ACC112 (cell line): ENCODE data around the gene CCR9.

Experiments
- H2AFZ ChIP-seq: fragments of 200-600 bp; sonication (generic); one replicate; pipeline ENCODE4 v1.6.0; 2017; ENCODE audit warnings: antibody characterized with exemption, low read length; ENCODE audit not compliant: unreplicated experiment
- H3K27ac ChIP-seq: fragments of 200-600 bp; sonication (generic); 2 replicates; pipeline ENCODE4 v1.5.1; 2014; ENCODE audit warnings: low read depth, mild to moderate bottlenecking, antibody characterized with exemption, low read length, moderate library complexity
- H3K27me3 ChIP-seq: fragments of 200-600 bp; sonication (generic); 2 replicates; pipeline ENCODE4 v1.6.1; 2014; ENCODE audit warnings: mild to moderate bottlenecking, antibody characterized with exemption, low read length, moderate library complexity, mixed read lengths; ENCODE audit not compliant: insufficient read depth
- H3K36me3 ChIP-seq: fragments of 200-600 bp; sonication (generic); 2 replicates; pipeline ENCODE4 v1.6.1; 2016; ENCODE audit warnings: mild to moderate bottlenecking, antibody characterized with exemption, low read length, moderate library complexity, mixed read lengths; ENCODE audit not compliant: insufficient read depth
- H3K4me1 ChIP-seq: fragments of 200-600 bp; sonication (generic); one replicate; pipeline ENCODE4 v1.6.1; 2016; ENCODE audit warnings: low read length, mixed read lengths; ENCODE audit not compliant: insufficient read depth, unreplicated experiment, control insufficient read depth
- H3K4me3 ChIP-seq: fragments of 200-600 bp; sonication (generic); 2 replicates; pipeline ENCODE4 v1.5.1; 2014; ENCODE audit warnings: mild to moderate bottlenecking, low read depth, low read length
- H3K79me2 ChIP-seq: fragments of 200-600 bp; sonication (generic); one replicate; pipeline ENCODE4 v1.6.0; 2016; ENCODE audit warnings: low read length; ENCODE audit not compliant: control insufficient read depth, unreplicated experiment, insufficient read depth

The CCR9 gene

GRCh38 chr3:45908761-45909160 lies 22.4 kb downstream of the CCR9 start:
- Histone ChIP-seq H3K79me2 (no peaks in the 10 kb centered on the region), H3K4me1 (peaks cover 4% of the 10 kb centered on the region), H3K27ac (no peak overlapping the region), H3K4me3 (no peak overlapping the region), H3K36me3 (no peaks in the 10 kb centered on the region), H2AFZ (no peak overlapping the region), H3K27me3 (no peaks in the 10 kb centered on the region)

- Histone ChIP-seq H3K27me3 (no peaks in the 10 kb centered on the region), H3K4me1 (peaks cover 4% of the 10 kb centered on the region), H3K27ac (no peak overlapping the region), H3K4me3 (no peak overlapping the region), H3K36me3 (no peaks in the 10 kb centered on the region), H2AFZ (no peak overlapping the region), H3K79me2 (no peaks in the 10 kb centered on the region)
These were observed 23.2 kb downstream of the CCR9 start for GRCh38 chr3:45909542-45909941.

DNA sequence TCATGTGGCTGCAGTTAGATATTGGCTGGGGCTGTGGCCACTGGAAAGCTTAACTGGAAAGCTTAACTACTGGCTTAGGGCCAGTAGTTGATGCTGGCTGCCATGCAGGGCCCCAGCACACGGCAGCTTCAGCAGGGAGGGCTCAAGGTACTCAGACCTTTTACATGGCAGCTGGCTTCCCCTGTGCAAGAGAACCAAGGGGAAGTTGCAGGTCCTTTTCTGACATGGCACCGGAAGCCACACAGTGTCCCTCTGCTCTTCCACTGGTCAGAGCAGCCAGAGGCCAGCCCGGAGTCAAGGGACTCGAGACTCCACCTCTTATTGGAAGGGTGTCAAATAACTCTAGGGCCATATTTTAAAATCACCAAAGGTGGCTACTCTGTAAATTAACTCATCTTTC lies 24.5 kb downstream of the CCR9 start:
- H3K79me2 ChIP-seq: no peaks in the 10 kb centered on the region
- H3K36me3 ChIP-seq: no peaks in the 10 kb centered on the region
- H2AFZ ChIP-seq: no peak overlapping the region
- peaks cover 12% of the 10 kb centered on the region for H3K4me1 ChIP-seq
- H3K4me3 ChIP-seq: no peak overlapping the region
- no peak overlapping the region for H3K27ac ChIP-seq
- no peaks in the 10 kb centered on the region for H3K27me3 ChIP-seq

DNA sequence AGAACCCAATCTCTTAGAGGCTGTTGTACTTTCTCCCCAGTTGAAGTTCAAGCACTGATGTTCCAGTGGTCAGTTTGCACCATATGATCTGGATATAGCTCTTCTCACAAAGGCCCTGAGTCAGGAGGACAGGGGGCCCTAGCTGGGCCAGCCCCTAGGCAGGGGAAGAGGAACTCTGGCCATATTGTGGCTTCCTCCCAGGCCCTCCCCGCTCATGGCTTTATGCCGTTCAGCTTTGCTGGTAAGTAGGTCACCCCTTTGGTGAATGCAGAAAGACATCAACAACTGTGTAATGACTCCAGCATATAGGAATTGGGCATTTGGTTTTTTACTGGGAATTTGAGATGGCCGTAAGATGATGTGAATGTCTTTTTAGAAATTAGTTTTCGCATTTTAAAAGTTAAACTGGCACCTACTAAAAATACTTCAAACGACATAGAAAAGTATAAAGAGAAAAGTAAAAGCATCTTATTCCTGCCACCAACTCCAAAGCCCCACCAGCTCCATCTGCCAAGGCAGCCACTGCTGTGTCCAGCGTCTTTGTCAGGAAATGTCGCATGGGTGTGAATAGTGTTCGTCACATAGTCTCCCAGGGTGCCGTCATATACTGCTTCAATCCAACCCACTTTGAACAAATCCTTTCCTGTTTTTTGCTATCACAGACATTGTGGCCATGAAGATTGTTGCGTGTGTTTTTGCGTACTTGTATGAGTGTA lies 25.3 kb downstream of the CCR9 start:
- Histone ChIP-seq H3K79me2 (no peaks in the 10 kb centered on the region), H2AFZ (no peak overlapping the region), H3K4me1 (peaks cover 15% of the 10 kb centered on the region), H3K4me3 (no peak overlapping the region), H3K27me3 (no peaks in the 10 kb centered on the region), H3K27ac (no peak overlapping the region), H3K36me3 (no peaks in the 10 kb centered on the region)

GRCh38 chr3:45912435-45912834 lies 26.1 kb downstream of the CCR9 start:
- Histone ChIP-seq H3K27me3 (no peaks in the 10 kb centered on the region), H3K79me2 (no peaks in the 10 kb centered on the region), H3K27ac (no peak overlapping the region), H3K4me1 (peaks cover 11% of the 10 kb centered on the region), H3K36me3 (no peaks in the 10 kb centered on the region), H3K4me3 (no peak overlapping the region), H2AFZ (no peak overlapping the region)

- Histone ChIP-seq H3K27me3 (no peaks in the 10 kb centered on the region), H3K4me3 (no peak overlapping the region), H3K79me2 (no peaks in the 10 kb centered on the region), H3K27ac (no peak overlapping the region), H3K4me1 (peaks cover 11% of the 10 kb centered on the region), H2AFZ (no peak overlapping the region), H3K36me3 (no peaks in the 10 kb centered on the region)
These were observed 28.2 kb downstream of the CCR9 start for GRCh38 chr3:45914362-45915058.

DNA sequence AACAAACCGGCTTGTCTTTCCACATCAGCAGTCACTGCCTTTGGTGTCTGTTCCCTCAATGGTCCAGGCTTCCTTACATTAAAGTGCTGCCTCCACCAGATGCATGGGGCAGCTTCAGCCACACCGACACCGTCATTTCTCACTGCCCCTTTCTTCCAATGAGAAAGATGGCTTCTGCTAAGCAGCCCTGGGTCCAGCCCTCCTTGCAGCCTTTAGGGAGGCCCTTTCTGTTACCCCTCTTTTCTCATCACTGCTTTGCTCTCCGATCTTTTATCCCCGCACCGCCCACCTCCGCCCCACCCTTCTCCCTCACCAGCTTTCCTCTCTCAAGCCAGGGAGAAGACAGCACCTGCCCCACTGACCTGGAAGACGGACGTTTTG lies 28.7 kb downstream of the CCR9 start:
- Histone ChIP-seq H2AFZ (no peak overlapping the region), H3K79me2 (no peaks in the 10 kb centered on the region), H3K4me3 (no peak overlapping the region), H3K27ac (no peak overlapping the region), H3K27me3 (no peaks in the 10 kb centered on the region), H3K4me1 (peaks cover 11% of the 10 kb centered on the region), H3K36me3 (no peaks in the 10 kb centered on the region)

- H3K27ac ChIP-seq: peak overlapping the region; percentile 17; the same call in 1 of the 2 replicates
- H3K4me3 ChIP-seq: peak overlapping the region; percentile 23
- H3K4me1 ChIP-seq: peaks cover 11% of the 10 kb centered on the region
- H2AFZ ChIP-seq: no peak overlapping the region
- no peaks in the 10 kb centered on the region for H3K79me2 ChIP-seq
- H3K36me3 ChIP-seq: no peaks in the 10 kb centered on the region
- no peaks in the 10 kb centered on the region for H3K27me3 ChIP-seq
These were observed 29.3 kb downstream of the CCR9 start for GRCh38 chr3:45915518-45916231.

GRCh38 chr3:45917146-45917898 lies 31.0 kb downstream of the CCR9 start:
- no peaks in the 10 kb centered on the region for H3K79me2 ChIP-seq
- H3K27me3 ChIP-seq: no peaks in the 10 kb centered on the region
- peaks cover 11% of the 10 kb centered on the region for H3K4me1 ChIP-seq
- H2AFZ ChIP-seq: no peak overlapping the region
- no peak overlapping the region for H3K27ac ChIP-seq
- no peaks in the 10 kb centered on the region for H3K36me3 ChIP-seq
- no peak overlapping the region for H3K4me3 ChIP-seq
